UCSD-AML1 (cell line): Measurements from ENCODE around the gene EYS.
"Not testable (repeated sequence)": the region's sequence is repeated elsewhere in the genome, so short reads cannot be mapped to it uniquely, and the experiment has no call there.

Experiments
- DNase-seq: peaks from one replicate; lab custom pipeline; 2025; ENCODE audit not compliant: unreplicated experiment; lab: John Stamatoyannopoulos, UW

Gene EYS

DNA sequence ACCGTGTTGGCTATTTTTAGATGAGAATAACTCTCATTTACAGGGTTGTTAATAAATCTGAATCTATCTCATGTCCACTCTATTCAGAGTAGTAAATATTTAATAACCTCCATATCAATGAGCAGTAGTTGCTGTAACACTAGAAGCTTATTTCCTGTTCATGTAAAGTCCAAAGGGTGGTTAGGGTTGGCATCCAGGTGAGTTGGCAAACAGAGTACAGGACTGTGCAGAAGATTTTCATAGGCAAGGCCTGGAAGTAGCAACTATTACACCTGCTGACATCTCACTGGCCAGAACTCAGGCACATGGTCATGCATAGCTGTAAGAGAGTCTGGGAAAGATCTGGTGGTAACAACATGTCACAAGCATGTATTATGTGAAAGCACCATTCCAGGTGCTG is 1923.9 kb downstream of the EYS start:
- no peak for DNase-seq

DNA sequence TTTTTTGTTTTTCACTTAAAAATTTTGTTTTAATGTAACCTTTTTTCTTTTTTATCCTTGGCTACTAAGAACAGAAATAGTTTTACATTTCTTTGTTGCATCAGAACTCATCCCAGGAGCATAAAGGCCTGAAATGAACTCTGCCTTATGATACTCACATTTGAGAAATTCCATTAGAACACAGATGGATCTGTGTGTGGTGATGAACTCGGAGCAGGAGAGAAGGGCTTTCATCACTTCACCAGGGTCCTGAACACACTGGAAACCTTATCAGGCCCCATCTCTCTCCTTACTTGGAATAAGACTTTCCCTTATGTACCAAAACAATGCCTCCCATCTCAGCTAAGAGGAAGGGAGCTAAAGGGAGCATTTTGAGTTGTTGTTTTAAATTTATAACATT is 1932.1 kb downstream of the EYS start:
- no peak for DNase-seq

DNA sequence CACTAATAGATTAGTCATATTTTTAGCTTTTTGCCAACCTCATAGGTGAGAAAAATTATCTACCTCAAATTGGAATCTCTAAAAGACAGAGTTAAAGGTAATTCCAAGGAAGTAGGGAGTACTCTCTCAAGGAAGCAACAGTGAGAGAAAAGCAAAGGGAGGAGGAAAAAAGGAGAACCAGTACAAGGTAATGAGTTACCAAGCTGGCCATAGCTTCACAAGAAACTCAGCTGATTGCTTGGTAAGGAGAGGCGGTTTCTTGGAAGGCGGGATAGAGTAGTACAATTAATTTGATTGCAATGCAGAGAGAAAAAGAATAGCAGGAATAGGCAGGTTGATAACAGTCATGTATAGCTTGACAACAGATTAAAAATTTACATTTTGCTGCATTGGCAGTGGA is 1933.8 kb downstream of the EYS start:
- DNase-seq: no peak

DNA sequence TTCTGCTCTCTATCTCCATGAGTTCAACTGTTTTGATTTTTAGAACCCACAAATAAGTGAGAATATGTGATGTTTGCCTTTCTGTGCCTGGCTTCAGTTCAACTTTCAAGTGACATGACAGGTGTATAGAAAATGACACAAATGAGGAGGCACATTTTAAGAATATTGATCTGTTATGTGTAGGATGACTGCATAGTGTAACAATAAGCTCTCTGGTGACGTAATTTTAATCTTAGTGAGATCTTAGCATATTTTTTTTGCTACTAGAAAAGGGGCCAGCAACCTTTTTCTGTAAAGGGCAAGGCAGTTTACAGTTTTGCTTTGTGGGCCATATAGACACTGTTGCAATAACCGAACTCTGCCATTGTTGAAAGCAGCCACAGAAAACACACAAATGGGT is 1941.2 kb downstream of the EYS start:
- no peak for DNase-seq

DNA sequence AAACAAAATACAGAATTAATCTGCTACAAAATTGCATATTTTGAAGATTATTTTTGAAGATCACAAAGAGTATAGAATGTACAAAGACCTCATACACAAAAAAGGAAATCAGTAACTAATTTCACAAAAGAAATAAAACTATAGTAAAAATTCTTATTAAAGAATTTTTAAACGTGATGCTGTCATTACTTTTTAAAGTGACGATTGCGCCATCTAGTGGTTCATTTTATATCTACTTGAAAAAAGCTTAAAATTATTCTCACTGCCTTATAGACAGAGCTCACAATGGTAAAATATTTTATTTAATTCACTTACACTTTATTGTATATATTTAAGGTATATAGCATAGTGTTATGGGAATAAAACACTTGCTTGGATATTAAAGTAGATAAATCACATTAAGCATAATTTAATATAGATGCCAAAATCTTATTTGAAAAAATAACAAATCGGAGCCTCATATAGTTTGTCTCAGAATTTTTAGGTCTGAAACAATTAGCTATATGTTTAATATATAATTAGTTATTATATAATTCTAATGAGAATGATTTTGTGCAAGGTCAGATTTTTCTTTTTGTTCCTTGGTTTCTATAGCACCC is 1942.6 kb downstream of the EYS start:
- no peak for DNase-seq

DNA sequence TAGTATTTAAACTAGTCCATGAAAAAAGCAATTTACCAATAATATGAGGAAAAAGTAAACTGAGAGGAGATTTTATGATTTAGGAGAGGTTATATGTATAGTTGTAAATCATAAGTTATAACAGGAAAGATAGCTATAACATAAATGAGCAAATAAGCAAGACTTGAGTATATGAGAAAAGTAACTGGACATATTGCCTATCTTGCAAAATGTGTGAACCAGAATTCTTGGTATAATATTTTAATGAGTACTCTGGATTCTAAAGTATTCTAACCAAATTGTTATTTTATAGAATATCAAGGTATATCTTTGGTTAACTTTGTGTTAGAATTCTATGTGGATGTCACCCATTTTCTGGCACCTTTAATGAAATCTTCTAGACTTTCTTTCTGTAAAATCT is 1946.8 kb downstream of the EYS start:
- no peak for DNase-seq

DNA sequence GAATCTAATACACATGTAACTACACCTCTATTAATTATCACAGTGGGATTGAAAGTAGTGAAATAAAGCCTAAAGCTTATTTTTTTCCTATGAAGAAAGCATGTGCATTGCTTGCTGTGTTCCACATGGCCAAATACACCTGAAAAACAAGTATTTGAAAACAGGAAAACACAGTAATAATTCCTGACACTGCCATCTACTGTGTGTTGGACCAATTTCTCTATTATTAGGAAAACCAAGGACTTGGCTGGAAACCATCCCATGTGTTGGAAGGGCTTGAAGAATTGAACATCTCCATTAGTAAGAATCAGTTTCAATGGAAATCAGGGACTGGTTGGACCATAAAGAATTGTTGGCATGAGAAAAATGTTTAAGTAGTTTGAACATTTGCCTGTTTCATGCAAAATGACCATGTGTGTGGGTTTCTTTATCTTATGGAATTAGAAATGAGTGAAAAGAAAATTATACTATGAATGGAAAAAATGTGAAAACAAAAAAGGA is 1947.4 kb downstream of the EYS start:
- DNase-seq: no peak

DNA sequence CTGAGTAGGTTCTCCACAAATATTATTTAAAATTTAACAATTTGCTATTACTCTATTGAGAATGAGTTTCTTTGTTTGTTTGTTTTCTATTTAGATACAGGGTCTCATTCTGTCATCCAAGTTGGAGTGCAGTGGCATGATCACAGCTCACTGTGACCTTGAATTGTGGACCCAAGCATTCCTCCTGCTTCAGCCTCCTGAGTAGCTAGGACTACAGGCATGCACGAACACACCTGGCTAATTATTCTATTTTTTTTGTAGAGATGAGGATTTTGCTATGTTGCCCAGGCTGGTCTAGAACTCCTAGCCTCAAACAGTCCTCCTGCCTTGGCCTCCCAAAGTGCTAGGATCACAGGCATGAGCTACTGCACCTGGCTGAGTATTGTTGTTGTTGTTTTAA is 1949.2 kb downstream of the EYS start:
- no peak for DNase-seq

DNA sequence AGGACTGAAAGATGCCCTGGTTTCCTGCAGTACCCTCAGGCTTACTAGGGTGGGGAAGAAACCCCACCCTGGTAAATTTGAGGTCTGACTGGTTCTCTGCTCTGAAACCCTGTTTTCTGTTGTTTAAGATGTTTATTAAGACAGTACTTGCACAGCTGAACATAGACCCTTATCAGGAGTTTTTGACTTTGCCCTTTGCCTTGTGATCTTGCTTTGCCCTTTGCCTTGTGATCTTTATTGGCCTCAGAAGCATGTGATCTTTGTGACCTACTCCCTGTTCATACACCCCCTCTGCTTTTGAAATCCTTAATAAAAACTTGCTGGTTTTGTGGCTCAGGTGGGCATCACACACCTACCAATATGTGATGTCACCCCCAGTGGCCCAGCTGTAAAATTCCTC is 1949.8 kb downstream of the EYS start:
- DNase-seq: not testable (repeated sequence)

DNA sequence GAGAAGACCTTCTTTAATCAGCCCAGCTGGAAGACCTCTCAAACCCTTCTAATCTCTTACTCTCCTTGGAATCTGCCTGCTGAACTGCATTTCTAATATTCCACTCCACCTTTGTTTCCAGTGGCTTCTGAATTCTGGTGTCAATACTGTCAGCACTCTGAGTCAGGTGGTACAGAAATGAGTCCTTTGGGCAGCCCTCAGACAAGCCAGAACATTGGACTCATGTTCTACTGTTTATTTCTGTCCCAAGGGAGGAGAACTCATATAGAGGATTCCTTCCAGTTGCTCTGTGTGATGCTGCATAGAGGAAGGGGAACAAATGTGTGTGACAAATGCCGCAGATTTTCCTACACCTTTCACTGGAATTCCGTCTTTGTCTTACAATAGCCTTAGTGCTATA is 1956.6 kb downstream of the EYS start:
- DNase-seq: no peak

DNA sequence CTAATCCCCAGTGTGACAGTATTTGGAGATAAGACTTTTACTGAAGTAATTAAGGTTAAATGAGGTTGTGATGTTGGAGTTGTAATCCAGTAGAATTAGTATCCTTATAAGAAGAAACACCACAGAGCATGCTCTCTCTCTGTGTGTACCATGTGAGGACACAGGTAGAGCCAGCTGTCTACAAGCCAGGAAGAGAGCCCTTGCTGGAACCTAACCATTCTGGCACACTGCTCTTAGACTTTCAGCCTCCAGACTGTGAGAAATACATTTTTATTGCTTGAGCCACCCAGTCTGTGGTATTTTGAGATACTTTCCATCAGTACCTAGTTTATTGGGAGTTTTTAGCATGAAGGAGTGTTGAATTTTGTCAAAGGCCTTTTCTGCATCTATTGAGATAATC is 1961.2 kb downstream of the EYS start:
- DNase-seq: no peak

DNA sequence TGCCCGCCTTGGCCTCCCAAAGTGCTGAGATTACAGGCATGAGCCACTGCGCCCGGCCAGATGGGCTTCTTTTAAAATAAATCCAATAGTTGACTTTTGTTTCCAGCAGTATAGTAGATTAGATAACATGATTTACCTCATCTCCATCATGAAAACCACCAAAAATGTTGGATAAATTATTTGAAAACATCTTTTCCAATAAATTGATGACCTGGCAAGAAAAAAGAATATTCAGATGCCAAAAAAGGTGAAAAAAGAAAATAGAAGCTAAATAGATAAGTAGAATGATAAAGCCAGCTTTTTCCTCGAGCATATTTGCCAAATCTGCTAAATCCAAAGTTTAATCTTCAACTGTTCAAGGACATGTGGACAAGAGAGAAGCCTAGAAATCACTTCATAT is 1962.2 kb downstream of the EYS start:
- no peak for DNase-seq

DNA sequence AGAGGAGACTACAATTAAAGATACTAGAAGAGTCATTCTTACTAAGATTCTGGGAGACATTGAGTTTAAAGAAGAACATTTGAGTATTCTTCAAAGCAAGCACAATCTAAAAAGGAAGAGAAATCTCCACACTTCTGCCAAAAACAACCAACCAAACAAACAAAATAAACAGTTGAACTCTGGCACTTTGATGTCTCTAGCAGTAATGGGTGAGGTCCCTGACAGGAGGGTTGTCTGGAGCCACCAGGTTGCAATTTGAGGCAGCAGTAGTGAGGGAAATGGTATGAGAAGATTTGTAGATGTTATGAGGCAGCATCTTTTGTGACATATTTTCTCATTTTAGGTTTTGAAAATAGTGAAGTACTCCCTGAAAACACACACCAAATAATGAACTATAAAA is 1963.3 kb downstream of the EYS start:
- no peak for DNase-seq

DNA sequence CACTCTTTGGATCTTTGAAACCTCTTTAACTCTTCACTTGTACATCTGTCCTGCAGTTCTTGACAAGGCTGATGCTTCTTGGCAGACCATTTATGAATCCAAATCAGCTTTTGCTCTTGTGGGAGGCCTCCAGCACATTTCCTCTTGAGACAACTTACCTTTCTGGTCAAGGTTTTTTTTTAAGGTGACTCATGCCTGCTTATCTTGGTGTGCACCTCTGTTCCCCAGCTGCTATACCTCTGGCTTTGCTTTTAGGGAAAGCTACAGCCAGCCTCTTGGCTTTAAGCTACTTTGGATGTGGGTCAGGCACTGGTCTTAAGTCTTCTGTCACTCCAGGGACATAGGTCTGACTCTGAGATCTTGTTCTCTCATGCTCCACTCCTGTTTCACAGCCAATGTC is 1965.0 kb downstream of the EYS start:
- peak; percentile 3 for DNase-seq

DNA sequence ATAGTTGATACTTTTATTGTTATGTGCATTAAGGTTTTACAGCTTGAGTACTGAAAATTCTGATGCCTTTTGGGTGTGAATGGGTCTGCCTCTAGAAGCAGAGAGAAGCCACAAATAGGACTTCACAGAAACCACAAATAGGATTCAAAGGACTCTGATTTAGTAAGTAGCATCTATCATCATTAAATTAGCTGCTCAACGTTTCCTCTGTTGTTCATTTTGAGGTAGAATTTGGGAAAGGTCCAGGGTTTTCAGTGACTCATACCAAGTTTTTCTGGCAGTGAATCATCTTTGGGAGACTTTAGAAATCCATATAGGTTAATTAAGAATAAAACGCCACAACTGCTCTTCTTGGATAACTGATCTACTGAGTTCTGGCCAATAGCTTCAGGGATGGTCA is 1966.3 kb downstream of the EYS start:
- DNase-seq: no peak

DNA sequence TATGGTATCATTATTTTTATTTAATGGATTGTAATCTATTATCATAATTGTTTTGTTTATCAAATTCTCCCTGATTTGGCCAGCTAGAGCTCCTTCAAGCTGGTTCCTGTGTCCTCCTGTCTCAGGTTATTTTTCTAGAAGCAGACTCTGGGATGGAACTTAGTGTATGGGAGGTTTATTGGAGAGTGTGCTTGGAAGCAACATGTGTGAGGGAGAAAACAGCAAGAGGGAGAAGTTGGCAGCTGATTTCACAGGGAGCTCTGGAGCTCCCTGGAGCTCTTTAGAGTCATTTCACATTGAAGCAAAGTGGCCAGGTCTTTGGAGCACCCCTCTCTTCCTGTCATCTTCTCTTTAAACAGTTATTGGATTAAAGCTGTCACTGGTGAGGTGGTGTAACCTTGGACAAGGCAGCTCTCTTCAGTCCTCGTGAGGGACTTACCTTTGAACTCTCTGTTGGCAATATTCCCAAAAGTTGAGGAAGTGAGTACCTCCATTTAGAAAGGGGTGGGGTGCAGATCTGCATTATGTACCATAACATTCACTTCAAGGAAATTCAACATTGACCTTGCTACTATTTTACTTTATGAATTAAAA is 1967.8 kb downstream of the EYS start:
- no peak for DNase-seq

DNA sequence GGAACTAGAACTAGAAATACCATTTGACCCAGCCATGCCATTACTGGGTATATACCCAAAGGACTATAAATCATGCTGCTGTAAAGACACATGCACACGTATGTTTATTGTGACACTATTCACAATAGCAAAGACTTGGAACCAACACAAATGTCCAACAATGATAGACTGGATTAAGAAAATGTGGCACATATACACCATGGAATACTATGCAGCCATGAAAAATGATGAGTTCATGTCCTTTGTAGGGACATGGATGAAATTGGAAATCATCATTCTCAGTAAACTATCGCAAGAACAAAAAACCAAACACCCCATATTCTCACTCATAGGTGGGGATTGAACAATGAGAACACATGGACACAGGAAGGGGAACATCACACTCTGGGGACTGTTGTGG is 1968.8 kb downstream of the EYS start:
- DNase-seq: not testable (repeated sequence)

DNA sequence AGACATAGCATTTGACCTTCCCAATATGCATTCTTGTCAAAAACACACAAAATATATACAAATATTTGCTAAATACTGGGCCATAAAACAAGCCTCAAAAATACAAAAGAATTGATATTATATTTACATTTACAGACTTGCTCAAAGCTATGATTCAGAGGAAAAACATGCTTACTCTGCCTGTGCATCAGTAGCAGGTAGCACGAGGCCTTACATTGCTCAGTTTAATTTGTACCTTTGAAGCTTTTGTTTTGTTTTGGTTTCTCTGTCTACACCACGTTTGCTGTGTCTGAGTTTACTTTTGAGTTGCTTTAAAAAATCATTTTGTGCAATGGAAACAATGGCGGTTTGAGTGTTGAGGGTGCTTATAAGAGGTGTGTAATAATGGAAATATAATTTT is 1972.1 kb downstream of the EYS start:
- no peak for DNase-seq

DNA sequence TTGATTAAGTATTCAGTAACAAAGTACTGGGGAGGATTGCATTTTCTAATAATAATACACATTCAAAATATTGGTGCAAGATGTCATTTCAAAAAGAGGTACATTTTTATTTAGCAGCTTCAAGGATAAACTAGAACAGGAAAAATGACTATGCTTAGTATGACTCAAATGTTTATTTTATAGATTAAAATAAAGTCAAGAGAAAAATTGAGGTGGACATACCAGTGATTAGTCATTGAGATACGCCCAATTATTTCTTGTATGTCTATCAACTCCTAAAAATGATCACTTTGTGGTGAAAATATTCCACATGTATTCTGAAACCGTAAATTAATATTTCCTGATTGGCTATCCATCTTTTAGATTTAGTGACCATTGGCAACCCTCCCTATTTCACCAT is 1974.7 kb downstream of the EYS start:
- no peak for DNase-seq

DNA sequence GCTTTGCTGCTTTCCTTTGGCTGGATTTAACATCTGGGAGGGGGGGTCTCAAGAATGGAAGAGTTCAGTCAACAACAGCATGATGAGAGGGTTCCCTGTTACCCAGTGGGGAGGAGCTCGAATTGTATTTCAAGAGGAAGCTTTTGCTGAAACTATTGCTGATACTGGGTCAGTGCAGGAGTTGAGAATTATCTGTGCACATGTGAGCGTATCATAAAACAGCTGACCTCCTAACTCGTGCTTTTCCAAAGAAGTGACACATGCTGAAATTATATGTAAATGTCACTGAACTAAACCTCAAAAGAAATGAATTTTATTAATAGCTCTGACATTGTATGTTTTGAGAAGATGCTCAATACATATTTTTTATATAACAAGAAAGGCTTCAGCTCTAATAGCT is 1975.1 kb downstream of the EYS start:
- no peak for DNase-seq

DNA sequence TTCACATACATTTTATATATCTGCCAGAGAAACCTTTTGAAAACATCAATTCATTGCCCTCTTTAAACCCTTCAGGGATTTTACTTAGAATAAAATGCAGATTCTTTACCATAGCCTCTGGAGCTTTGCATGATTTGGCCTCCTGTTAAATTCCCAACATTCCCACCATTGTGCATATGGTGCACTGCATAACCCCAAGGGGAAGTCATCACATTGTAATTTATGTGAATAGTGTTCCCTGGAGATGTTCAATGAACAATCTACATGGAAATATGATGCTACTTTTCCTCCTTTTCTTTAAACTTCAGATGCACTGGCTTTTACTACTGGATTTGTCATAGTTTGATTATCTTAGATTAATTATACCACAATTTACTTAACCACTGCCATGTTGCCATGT is 1976.7 kb downstream of the EYS start:
- no peak for DNase-seq

DNA sequence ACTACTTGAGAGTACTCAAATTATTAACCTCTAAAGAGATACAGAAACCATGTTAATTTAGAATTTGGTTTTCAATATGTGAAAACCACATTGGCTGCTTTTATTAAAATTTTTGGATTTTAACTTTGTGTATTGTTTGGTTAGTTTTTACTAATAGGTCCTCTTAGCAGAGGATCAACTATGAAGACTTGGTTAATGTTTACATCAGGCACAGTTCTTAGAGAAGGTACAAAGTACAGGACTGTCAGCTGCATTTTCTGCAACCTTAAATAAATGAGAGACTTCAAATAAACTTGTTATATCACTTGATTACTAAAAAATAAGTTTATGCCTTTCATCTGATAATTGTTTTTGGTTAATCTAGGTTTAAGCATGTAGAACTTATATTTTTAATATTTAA is 1982.3 kb downstream of the EYS start:
- no peak for DNase-seq

DNA sequence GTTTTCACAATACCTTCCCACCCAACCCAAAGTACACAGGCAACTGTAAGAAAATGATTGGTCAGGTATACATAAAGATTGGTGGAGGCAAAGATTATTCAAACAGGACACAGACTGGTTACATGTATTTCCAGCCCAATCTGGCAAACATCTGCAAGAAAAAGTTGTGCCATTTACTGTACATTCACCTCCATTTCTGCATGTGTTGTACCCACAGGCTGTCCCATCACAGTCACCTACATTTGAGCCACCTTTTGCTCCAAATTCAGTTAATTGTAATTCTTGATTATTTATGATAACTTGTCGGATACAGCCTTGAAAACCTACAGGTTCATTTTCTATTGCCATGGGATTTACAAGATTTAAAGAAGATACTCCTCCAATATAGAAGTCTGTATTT is 1985.8 kb downstream of the EYS start:
- no peak for DNase-seq
